Adipocyte (in vitro differentiated cells): ENCODE data around the gene IFT88.

Experiments used
- DNase-seq: peaks from one replicate; pipeline ENCODE4 v3.0.0-alpha.2; 2015; ENCODE audit warnings: low read depth
- H3K27me3 ChIP-seq: replicated peaks from 2 replicates; pipeline ENCODE4 v1.7.0; 2013; ENCODE audit warnings: mild to moderate bottlenecking, low read length, moderate library complexity; ENCODE audit not compliant: control insufficient read depth, insufficient read depth
- H3K36me3 ChIP-seq: 2 replicates; pipeline ENCODE4 v1.7.0; 2013; ENCODE audit warnings: low read length, mild to moderate bottlenecking, moderate library complexity; ENCODE audit not compliant: control insufficient read depth, insufficient read depth, severe bottlenecking
- H3K4me1 ChIP-seq: 2 replicates; pipeline ENCODE4 v1.7.0; 2013; ENCODE audit warnings: mild to moderate bottlenecking, low read length, moderate library complexity; ENCODE audit not compliant: control insufficient read depth, insufficient read depth
- H3K4me3 ChIP-seq: 2 replicates; pipeline ENCODE4 v1.7.0; 2013; ENCODE audit warnings: mild to moderate bottlenecking, low read length, moderate library complexity
- H3K9ac ChIP-seq: 2 replicates; pipeline ENCODE4 v1.7.0; 2013; ENCODE audit warnings: mild to moderate bottlenecking, low read length, moderate library complexity
- H3K9me3 ChIP-seq: 2 replicates; pipeline ENCODE4 v1.7.0; 2013; ENCODE audit warnings: mild to moderate bottlenecking, low read length, moderate library complexity; ENCODE audit not compliant: control insufficient read depth

Gene IFT88

DNA sequence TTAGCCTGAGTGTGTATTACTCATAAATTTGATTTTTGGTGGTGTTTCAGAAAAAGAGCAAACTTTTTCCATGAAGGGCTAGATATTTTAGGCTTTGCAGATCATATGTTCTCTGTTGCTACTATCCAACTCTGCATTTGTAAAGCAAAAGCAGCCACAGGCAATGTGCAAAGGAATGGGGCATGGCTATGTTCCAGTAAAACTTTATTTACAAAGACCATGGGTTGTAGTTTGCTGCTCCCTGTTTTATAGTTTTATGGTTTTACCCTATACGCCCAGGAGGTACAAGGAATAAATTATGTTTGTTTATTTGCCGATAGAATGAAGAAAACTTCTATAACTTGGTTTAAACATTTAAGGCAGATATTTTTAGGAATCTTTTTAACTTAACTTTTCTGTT is 23.6 kb downstream of the IFT88 start:
- H3K4me1 ChIP-seq, result no peaks in the 10 kb centered on the region
- no peaks in the 10 kb centered on the region for H3K9me3 ChIP-seq

DNA sequence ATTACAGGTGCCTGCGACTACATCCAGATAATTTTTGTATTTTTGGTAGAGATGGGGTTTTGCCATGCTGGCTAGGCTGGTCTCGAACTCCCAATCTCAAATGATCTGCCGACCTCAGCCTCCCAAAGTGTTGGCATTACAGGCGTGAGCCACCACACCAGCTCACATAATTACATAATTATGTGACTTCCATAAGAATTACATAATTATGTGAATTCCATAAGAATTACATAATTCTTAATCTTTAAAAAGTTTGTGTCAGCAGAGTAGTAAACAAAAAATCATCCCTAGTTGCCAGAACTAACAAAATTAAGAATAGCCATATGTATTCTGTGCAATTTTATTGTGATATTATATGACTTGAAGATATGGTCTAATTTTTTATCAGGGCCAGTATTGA is 25.6 kb downstream of the IFT88 start:
- Histone ChIP-seq H3K9me3 (no peaks in the 10 kb centered on the region), H3K4me3 (no peak overlapping the region)

More for the DNA sequence above, 23.6 kb downstream of the IFT88 start:
- Histone ChIP-seq H3K9ac (no peak overlapping the region), H3K4me3 (no peak overlapping the region), H3K27me3 (no peaks in the 10 kb centered on the region), H3K36me3 (no peaks in the 10 kb centered on the region)
- no peak for DNase-seq

DNA sequence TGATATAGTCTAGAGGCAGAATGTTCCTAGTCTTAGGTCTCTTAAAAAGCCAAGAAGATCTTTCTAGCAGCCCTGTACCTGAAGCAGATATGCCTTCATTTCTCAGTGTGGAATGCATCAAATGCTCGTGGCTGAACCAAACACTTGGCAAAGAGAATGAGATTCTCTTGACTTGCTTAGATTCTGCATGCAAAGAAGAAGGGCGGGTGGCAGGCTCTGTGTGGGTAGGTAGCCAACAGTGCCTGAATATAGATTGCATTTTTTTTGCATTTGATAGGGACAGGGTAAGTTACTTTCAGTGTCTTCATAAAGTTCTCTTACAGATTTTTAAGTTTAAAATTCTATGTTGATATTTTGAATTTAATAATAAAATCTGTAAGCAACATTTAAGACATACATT is 27.3 kb downstream of the IFT88 start:
- no peak for DNase-seq
- no peak overlapping the region for H3K4me3 ChIP-seq
- no peaks in the 10 kb centered on the region for H3K9me3 ChIP-seq
- H3K9ac ChIP-seq, result no peak overlapping the region
- no peaks in the 10 kb centered on the region for H3K4me1 ChIP-seq
- H3K36me3 ChIP-seq, result no peaks in the 10 kb centered on the region
- H3K27me3 ChIP-seq, result no peaks in the 10 kb centered on the region

More for the DNA sequence above, 25.6 kb downstream of the IFT88 start:
- no peaks in the 10 kb centered on the region for H3K27me3 ChIP-seq
- H3K9ac ChIP-seq, result no peak overlapping the region
- no peak for DNase-seq
- no peaks in the 10 kb centered on the region for H3K4me1 ChIP-seq
- no peaks in the 10 kb centered on the region for H3K36me3 ChIP-seq

DNA sequence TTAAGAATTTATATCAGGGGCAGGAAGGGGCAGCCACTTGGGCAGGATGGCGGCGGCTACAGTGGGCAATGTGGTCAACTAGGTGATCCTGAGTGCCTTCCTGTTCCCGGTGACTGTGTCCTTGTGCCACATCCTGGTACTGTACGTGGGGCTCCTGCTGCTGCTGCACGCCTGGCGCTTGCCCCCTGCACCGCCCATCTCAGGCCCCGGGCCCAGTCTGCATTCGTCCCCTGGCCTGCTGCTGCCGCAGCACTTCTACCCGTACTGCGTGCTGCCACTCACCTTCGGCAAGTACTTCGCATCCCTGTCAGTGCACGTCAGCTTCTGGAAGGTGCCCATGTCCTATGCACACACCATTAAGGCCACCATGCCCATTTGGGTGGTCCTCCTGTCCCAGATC is 40.1 kb downstream of the IFT88 start:
- Histone ChIP-seq H3K4me1 (no peaks in the 10 kb centered on the region), H3K27me3 (no peaks in the 10 kb centered on the region), H3K9ac (no peak overlapping the region), H3K4me3 (no peak overlapping the region), H3K36me3 (peaks cover 3% of the 10 kb centered on the region), H3K9me3 (no peaks in the 10 kb centered on the region)
- DNase-seq, result no peak

DNA sequence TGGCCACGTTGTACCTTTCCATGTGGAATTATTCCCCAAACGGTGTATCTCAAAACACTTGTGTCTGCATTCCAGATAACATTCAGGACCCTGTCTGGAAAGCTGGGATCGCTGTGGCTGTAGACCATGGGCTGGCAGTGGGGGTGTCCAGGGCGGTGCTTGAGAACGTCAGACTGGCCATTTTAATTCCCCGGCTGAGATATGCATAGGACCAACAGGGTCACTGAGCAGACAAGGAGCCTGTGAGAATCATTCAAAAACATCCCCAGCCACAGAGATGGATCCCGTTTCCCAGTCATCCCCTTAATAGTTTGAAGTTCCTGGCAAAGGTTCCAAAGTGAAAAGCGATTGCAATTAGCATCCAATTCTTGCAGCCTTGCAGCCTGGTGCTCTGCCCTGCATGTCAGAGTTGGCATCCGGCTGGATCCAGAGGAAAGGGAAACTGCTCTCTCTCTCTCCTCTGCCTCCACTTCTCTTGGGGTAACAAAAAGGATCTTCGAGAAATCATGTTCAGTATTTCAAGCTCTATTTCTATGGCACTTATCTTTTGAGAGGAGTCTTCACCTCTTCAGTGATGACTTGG is 41.6 kb downstream of the IFT88 start:
- Histone ChIP-seq H3K9ac (no peak overlapping the region), H3K27me3 (no peaks in the 10 kb centered on the region), H3K4me3 (no peak overlapping the region), H3K9me3 (no peaks in the 10 kb centered on the region), H3K4me1 (no peaks in the 10 kb centered on the region), H3K36me3 (peaks cover 3% of the 10 kb centered on the region)
- DNase-seq, result no peak

DNA sequence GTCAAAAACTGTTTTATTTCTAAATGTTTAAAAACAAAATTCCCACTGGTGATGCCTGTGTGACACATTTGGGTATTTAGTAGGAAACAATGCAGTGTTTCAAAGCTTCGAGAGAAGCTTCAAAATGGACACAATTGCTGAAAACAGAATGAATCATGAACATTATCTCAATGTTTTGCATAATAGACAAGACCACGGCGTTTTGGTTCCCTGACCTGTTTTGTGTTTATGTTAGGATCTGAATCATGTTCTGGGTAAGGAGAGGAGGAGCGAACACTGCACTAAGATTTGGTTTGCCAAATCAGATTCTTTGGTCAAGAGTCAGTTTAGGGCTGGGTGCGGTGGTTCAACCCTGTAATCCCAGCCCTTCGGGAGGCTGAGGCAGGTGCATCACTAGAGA is 42.2 kb downstream of the IFT88 start:
- H3K4me3 ChIP-seq, result no peak overlapping the region
- no peak overlapping the region for H3K9ac ChIP-seq
- H3K27me3 ChIP-seq, result no peaks in the 10 kb centered on the region
- peak; percentile 44 for DNase-seq
- peaks cover 3% of the 10 kb centered on the region for H3K36me3 ChIP-seq
- no peaks in the 10 kb centered on the region for H3K4me1 ChIP-seq
- no peaks in the 10 kb centered on the region for H3K9me3 ChIP-seq

DNA sequence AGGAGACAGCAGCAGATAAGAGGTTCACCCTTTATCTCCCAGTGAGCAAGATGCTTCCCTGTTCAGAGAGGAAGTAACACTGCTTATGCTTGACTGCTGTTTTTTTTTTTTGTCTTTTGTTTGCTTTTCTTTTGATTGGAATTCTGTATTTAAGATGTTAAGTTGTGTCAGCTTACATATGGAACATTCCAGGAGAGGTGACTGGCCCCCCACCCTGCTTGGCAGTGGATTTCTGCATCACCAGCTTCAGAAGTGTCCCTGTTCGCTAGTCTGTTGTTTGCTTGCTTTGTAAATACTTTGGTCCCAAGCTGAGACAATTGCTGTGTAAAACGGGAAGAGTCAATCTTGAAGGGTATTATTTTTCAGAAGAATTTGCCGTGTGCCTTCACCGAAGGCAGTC is 43.0 kb downstream of the IFT88 start:
- Histone ChIP-seq H3K36me3 (peaks cover 3% of the 10 kb centered on the region), H3K9me3 (no peaks in the 10 kb centered on the region), H3K4me1 (no peaks in the 10 kb centered on the region), H3K4me3 (no peak overlapping the region), H3K9ac (no peak overlapping the region), H3K27me3 (no peaks in the 10 kb centered on the region)
- peak; percentile 3 for DNase-seq

DNA sequence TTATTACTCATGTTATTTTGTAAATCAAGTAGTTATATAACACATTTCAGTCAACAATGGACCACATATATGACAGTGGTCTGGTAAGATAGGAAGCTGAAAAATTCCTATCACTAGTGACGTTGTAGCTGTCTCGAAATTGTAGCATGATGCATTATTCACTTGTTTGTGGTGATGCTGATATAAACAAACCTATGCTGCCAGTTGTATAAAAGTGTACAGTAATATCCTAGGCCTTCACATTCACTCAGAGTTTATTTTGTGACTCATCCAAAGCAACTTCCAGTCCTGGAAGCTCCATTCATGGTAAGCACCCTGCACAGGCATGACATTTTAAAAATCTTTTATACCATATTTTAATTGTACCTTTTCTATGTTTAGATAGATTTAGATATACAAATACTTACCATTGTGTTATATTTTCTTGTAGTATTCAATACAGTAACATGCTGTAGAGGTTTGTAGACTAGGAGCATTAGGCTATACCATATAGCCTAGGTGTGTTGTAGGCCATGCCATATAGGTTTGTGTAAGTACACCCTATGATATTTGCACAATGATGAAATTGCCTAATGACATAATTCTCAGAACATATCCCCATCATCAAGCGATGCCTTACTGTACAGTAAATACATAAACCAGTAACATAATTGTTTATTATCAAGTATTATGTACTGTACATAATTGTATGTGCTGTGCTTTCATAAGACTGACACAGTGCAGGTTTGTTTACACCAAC is 49.3 kb downstream of the IFT88 start:
- no peak overlapping the region for H3K9ac ChIP-seq
- no peaks in the 10 kb centered on the region for H3K4me1 ChIP-seq
- H3K4me3 ChIP-seq, result no peak overlapping the region
- no peaks in the 10 kb centered on the region for H3K36me3 ChIP-seq
- DNase-seq, result peak; percentile 55
- H3K27me3 ChIP-seq, result no peaks in the 10 kb centered on the region
- H3K9me3 ChIP-seq, result no peaks in the 10 kb centered on the region

DNA sequence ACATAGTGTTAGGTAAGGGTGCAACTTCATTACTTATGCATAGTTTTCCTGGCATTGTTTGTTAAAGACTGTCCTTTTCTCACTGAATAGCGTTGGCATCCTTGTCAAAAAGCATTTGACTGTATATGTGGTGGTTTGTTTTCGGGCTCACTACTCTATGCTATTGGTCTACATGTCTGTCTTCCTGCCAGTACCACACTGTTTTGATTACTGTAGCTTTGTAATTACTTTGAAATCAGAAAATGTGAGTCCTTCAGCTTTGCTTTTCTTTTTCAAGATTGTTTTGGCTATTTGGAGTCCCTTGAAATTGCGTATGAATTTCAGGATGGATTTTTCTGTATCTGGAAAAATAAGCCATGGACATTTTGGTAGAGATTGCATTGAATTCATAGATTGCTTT is 56.0 kb downstream of the IFT88 start:
- H3K4me3 ChIP-seq, result no peak overlapping the region
- H3K9ac ChIP-seq, result no peak overlapping the region
- H3K27me3 ChIP-seq, result no peaks in the 10 kb centered on the region
- DNase-seq, result no peak
- no peaks in the 10 kb centered on the region for H3K4me1 ChIP-seq
- H3K36me3 ChIP-seq, result no peaks in the 10 kb centered on the region
- H3K9me3 ChIP-seq, result peaks cover 8% of the 10 kb centered on the region

DNA sequence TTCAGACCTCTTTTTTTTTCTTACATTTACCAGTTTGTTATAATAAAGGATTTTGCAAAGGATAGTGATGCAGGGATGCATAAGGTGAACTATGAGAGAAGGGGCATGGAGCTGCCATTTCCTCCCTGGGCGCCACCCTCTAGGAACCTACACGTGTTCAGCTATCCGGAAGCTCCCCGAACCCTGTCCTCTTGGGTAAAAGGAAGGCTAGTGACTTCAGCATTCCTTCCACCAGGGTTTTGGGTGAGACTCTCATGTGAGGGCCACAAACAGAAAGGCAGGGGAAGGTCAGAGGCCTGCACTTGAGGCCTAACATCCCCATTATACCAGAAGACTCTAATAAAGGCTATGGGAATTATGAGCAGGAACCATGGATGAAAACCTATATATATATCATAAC is 57.3 kb downstream of the IFT88 start:
- H3K9me3 ChIP-seq, result peaks cover 8% of the 10 kb centered on the region
- H3K9ac ChIP-seq, result no peak overlapping the region
- H3K27me3 ChIP-seq, result no peaks in the 10 kb centered on the region
- no peaks in the 10 kb centered on the region for H3K36me3 ChIP-seq
- DNase-seq, result no peak
- no peaks in the 10 kb centered on the region for H3K4me1 ChIP-seq
- H3K4me3 ChIP-seq, result no peak overlapping the region

DNA sequence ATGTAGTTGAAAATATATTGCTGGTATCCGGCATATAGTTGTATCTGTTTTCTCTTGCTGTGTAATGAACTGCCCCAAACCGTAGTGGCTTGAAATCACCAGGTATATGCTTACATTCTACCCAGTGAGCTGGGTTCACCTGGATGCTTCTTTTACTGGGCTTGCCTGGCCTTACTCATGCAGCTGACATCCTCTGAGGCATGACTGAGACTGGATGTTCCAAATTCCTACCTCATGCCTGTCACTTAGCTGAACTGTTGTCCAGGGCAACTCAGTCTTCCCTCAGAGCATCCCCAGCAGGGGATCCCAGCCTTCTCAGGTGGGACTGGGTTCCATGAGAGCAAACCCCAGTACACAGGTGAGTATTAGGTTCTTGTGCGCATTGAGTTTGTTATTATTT is 66.8 kb downstream of the IFT88 start:
- Histone ChIP-seq H3K9me3 (no peaks in the 10 kb centered on the region), H3K36me3 (no peaks in the 10 kb centered on the region), H3K4me3 (no peak overlapping the region), H3K27me3 (no peaks in the 10 kb centered on the region), H3K4me1 (no peaks in the 10 kb centered on the region), H3K9ac (no peak overlapping the region)
- no peak for DNase-seq

DNA sequence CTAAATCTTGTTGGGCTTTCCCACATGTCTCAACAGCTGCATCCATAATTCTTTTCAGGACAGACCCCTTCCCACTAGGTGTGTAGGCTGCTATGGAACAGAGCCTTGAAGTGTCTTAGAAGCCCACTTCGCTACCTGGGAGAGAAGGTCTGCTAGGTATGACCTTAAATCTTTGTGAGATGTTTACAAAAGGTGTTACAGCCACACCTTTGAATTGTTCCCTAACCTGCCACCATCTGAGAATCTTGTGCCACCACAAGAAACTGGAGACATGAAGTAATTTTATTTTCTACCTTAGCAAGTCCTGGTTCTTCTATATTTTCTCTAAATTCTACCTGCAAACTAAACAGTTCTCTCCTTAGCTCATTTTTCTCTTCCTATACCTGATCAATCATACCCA is 69.1 kb downstream of the IFT88 start:
- DNase-seq, result no peak
- Histone ChIP-seq H3K9ac (no peak overlapping the region), H3K4me1 (no peaks in the 10 kb centered on the region), H3K4me3 (no peak overlapping the region), H3K27me3 (no peaks in the 10 kb centered on the region), H3K36me3 (no peaks in the 10 kb centered on the region), H3K9me3 (no peaks in the 10 kb centered on the region)
